Stimulated activated CD4-positive, alpha-beta T cell treated with anti-CD3 and anti-CD28 coated beads, Interleukin-2, amount 100 ng/mL, for 24 hours (primary cell): ENCODE results near the gene FRAT2.
A peak's percentile ranks its signal among the peaks of the same experiment; 100 is the strongest.
"Not testable (repeated sequence)": the region's sequence is repeated elsewhere in the genome, so short reads cannot be mapped to it uniquely, and the experiment has no call there.

ENCODE experiments used
- DNase-seq, 2 donors: peaks; one replicate each; pipeline ENCODE4 v3.0.0-alpha.2; 2020

FRAT2 gene

DNA sequence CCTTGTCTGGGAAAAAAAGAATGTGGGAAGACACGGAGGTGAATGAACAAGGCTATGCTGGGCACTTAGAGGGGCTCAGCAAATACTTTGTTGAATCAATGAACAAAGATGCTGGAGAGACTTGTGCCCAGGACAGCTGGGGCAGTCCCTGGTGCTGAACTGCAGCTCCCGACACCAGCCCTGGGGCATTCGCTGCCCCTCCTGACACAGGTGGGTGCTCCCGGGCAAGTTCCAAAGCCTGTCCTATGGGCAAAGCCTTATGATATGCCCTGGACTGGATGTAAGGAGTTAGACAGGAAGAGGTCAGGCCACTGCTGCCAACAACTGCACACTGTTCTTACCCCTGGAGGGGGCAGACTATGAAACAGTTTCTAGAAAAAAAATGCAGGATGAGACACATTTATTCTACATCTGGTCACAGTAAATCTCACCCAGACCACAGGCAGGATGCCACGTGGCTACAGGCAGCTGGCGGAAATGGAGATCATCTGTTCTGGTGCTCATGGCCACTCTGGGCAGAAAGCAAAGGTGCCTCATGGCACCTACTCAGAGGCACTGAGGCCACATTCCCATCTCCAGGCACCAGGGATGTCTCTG lies 21.9 kb upstream of the FRAT2 start:
- no peak for DNase-seq

DNA sequence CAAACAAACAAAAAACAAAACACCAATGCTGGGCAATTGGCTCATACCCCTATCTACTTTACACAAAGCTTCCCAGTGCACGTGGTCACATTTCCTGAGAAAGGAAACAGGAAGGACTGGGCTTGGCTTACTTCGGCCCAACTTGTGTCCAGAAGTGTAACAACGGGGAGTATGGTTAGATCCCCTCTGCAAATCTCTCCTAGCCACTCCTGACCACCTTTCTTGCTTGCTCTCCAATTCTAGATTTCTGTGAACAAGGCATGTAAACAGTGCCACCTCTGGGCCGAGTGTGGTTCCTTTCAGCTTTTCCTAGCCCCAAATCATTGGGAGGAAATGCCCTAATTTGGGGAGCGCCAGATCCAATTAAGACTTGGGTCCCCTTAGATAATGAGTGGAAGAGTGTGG lies 21.0 kb upstream of the FRAT2 start:
- no peak for DNase-seq

DNA sequence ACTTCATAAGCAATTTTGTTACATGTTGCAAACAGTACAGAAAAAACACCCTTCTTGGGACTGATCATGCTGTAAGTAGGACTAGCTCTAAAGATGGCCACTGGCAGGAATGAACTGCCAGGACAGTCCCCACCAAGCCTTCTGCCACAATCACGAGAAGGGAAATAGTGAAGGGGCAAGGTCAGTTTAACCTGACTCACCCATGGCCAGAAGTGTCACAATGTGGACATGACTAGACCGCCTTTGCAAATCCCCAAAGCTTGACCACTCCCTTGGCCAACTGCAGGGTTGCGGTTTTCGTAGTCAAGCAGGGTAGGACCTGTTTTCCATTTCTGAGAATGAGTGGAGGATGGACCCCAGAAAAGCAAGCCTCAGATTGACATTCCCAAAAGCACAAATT lies 19.4 kb upstream of the FRAT2 start:
- DNase-seq = no peak

DNA sequence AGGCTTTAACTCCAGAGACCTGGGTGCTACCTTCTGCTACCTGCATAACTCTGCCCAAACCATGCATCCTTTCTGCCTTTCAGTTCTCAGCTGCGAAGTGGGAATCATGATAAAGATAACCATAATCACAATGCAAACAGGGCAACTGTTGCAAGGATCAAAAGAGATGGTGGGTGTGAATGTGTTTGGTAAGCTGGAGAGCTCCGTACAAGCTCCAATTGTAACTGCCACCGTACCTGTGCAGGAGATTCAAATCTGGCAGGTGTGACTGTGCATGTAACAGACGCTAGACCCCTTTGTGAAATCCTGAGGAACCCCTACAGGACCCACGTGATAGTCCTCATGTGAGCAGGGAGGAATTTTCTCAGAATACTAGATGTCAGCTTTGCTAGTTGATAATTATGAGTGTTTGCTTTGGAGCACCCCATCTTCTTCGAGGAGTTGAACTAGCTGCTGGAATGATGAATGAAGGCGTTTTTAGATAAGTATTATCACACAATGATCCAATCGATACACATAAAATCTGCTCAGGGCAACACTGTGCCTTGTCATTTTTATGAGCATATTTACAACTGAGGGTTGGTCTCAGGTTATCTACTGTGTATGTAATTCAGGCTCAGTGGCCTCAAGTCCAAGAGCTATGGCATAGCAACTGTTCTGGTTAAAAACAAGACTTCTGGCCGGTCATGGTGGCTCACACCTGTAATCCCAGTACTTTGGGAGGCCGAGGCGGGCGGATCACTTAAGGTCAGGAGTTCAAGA lies 15.4 kb upstream of the FRAT2 start:
- no peak for DNase-seq

DNA sequence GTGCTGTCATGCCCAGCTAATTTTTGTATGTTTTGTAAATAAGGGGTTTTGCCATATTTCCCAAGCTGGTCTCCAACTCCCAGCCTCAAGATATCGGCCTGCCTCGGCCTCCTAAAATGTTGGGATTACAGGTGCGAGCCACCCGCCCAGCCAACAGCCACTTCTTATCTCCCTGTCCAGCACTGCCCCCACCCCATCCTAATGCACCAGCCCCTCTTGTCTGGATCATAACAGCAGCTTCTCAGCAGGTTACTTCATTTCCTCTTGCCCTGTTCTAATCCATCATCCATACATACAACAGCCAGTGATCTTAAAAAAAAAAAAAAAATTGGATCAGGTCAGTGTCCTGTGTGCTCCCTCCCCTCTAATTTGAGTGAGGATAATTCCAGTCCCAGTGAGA lies 12.8 kb upstream of the FRAT2 start:
- DNase-seq = no peak

DNA sequence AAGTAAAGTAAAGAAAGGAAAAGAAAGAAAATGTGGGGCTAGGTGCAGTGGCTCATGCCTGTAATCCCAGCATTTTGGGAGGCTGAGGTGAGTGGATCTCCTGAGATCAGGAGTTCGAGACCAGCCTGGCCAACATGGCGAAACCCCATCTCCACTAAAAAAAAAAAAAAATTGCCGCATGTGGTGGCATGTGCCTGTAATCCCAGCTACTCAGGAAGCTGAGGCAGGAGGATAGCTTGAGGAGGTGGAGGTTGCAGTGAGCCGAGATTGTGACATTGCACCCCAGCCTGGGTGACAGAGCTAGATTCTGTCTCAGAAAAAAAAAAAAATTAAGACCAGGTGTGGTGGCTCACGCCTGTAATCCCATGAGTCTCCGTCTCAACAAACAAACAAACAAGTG lies 9.1 kb upstream of the FRAT2 start:
- not testable (repeated sequence) for DNase-seq

DNA sequence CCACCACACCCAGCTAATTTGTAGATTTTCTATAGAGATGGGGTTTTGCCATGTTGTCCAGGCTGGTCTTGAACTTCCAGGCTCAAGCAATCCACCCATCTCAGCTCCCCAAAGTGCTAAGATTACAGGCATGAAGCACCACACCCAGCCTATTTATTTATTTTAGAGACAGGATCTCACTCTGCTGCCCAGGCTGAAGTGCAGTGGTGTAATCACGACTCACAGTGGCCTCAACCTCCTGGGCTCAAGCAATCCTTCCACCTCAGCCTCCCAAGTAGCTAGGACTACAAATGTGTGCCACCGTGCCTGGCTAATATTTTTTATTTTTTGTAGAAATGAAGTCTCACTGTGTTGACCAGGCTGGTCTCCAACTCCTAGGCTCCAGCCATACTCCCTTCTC lies 6.9 kb upstream of the FRAT2 start:
- no peak for DNase-seq

DNA sequence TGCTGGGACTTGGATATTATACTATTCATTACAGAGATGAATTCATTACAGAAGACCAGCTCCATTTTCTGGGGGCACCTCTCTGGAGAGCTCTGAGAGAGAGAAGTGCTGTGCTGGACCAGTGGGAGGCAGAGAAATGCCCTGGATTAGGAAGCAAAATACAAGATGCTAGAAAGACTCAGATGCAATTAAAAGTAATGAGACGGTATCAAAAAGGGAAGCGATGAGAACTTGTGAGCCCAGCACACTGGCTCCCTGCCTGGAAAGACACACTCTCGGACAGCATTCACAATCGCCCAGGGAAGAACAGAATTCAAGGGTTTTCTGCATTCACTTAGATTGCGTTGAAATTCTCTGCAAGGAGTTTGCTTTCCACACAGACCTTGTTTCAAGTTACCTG lies 3.5 kb upstream of the FRAT2 start:
- no peak for DNase-seq

DNA sequence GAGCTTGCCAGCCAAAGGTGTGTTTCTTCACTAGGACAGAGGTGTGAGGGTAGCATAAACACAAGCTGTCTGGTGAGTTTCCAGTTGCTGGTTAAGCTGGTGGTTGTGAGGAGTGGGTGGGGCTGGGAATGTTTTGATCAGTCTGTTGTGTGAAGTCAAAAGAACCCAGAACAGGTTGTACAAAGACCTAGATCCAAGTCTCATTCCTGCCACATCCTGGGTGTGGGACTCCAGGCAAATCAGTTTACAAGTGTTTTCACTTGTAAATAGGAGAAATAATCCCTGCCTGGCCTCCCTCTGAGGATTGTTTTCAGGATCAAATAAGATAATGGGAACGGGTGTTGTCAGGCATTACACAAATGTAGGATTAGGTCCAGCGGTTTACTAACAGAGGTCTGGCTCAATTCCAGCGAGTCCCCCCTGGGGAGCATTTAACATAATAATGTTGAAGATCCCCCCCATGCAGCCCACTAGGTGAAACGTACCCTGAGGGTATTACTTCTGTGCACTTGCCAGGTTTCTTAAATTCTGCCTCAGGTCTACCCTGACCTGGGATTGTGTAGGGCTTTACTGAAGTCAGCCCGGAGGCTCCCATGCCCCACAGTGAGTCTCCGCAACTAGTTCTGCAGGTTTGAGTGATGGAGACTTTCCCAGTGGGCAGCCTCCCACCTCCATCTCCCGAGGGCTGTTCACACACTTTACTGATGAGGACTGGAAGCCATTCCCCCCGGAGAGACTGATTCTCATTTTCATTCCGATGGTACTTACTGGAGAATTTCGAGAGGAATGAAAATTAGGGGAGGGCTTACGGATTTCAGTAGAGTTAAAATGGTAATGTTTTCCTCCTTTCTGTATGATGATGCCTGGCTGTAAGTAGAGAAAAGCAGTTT lies 2.7 kb upstream of the FRAT2 start:
- no peak for DNase-seq

DNA sequence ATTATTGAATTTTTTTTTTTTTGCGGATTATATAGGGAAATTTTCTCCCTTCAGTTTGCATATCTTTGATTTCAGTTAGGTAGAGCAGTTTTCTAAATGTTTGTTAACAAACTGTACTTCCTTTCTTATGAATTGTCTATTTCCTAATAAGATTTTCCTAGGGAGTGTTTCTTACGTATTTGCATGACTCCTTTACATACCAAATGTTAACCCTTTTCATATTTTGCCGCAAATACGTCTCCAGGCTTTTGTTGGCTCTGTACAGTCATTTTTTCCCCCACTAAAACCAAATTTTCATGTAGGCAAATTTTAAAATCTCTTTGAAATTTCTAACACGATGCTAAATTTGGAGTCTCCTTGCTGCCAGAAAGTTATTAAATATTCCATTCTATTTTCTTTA lies 1.9 kb upstream of the FRAT2 start:
- DNase-seq = no peak

DNA sequence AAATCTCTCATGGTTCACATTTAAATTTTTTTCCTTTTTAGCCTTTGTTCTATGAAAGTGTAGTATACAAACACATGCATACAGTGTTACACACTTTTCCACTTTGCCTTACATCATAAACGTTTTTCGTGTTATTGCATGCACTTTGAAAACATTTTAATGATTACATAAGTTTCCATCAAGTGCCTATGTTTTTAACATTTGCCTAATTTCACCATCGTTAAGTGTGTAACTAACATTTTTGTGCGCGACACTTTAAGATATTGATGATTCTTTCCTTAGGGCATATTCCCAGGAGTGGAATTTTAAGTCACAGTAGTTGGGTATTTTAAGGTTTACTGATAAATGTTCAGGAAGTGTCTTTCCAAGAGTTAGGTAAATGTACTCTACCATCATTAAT lies 1.5 kb upstream of the FRAT2 start:
- DNase-seq = no peak

DNA sequence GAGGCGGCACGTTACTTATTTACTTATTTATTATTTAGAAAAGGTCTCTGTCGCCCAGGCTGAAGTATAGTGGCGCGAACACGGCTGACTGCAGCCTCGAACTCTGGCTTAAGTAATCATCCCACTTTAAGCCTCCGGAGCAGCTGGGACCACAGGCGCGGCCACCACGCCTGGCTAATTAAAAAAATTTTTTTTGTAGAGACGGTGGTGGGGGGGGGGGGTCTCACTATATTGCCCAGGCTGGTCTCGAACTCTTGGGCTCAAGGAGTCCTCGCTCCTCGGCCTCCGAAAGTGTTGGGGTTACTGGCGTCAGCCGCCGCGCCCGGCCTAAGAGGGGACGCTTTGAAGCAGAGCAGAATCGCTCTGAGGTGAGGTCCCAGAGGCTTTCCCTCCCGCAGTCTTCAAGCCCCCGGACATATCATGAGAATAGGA lies 675 bp upstream of the FRAT2 start:
- DNase-seq = peak in 1 of 2 donors; percentile 21

DNA sequence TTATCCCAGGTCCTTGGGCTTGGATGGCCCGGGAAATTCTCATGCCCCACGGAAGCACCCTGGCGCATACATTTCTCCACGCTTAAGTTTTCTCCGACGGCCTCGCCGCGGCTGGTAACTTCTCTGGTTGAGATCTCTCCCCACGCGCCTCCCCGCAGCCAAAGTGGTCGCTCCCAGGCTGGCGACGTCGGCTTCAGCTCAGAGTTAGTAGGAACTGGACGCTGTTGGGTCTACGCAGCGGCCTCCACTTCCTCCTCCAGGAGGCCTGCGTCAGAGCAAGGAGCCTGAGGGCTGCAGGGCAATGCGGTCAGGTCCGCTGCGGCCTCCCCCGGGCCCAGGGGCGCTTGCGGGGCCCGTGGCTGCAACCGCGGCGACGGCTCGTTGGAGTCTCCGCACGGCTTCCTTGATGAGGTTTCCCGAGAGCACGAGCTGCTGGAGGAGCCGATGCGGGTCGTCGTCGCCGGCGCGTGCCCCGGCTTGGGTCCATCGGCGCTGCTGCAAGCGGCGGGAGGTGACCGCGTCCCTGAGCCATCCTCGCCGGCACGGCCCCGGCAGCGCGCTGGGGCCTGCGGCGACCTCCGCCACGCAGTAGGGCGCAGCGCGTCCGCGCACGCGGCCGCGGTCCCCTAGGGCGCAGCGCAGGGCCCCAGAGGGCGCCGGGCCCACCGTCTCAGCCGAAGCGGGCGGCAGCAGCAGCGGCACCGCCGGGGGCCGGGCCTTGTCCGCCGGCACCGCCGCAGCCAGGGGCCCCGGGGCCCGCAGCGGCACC lies 744 bp downstream of the FRAT2 start:
- DNase-seq = peak; percentile 41 to 52

DNA sequence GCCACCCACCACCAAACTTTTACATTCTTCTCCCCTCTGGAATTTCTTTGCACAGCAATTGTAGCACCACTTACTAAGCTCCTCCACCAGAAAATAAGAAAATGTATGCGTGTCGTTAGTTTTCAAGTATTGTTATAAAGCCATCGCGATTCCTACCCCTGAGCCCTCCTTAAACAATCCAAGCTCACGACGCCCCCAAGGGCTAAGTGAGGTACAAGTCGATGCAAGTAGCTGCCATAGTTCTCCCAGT lies 1.3 kb downstream of the FRAT2 start:
- no peak for DNase-seq

DNA sequence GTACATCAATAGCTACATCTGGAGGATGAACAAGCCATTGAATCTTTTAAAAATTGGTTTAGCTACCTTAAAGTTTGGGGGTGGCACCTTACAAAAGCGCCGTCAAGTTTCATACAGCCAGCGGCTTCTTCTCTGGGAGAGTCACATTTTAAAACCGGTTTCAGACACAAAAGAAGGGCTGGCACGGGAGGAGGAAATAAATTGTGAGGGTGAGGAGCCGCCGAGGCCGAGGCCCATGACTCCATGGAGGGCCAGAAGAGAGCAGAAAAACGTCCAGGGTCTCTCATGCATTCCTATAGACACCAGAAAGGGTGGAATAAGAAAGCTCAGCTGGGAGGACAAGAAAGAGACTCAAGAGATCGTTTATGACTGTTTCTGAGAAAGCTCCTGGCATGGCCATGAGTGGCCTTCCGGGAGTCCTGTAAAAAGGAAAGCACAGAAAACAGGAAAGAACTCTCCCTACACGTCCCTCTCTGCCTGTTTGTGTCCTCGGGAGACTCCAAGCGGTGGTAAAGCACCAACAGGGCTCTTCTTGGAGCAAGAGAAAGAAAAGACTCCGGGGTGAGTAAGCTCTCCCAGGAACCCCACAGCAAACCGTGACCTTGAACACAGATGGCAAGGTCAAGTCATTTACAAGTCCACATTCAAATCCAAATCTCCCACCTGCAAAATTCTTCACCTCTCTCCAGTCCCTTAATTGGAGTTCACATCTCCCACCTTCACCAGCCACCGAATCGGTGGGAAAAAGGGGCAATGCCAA lies 1.8 kb downstream of the FRAT2 start:
- DNase-seq = no peak

DNA sequence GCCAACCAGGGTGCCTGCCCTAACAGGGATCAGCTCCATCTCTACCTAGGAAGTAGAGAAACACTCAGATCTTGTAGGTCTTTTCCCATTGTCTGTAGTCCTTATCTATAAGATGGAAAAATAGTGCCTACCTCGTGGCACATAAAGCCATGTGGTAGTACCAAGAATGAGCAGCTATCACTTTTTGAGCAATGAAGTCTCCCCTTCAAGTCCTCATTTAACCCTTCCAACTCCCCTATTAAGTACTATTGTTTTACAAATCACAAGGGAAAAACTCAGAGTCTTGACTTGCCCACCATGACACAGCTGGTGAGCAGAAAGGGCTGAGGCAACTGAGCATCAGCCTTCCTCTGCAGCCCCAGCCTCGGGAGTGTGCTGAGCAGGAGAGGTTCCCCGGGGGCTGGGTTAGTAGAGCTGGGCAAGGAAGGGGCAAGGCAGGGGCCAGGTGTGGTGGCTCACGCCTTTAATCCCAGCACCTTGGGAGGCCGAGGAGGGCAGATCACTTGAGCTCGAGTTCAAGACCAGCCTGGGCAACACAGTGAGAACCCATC lies 3.3 kb downstream of the FRAT2 start:
- DNase-seq = no peak

DNA sequence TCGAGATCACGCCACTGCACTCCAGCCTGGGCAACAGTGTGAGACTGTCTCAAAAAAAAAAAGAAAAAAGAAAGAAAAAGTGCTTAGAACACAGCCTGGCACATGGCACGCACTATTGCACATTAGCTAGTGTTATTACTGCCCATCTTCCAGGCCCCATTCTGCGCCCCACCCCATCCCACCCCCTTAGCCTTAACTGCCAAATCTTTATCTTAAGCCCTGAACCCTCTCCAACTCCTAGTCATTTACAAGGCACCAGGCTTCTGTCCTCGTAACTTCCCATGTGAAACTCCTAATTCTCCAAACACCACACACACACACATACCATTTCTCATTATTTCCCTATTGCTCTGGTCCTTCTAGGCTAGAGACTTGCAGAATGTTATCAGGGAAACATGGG lies 4.8 kb downstream of the FRAT2 start:
- no peak for DNase-seq

DNA sequence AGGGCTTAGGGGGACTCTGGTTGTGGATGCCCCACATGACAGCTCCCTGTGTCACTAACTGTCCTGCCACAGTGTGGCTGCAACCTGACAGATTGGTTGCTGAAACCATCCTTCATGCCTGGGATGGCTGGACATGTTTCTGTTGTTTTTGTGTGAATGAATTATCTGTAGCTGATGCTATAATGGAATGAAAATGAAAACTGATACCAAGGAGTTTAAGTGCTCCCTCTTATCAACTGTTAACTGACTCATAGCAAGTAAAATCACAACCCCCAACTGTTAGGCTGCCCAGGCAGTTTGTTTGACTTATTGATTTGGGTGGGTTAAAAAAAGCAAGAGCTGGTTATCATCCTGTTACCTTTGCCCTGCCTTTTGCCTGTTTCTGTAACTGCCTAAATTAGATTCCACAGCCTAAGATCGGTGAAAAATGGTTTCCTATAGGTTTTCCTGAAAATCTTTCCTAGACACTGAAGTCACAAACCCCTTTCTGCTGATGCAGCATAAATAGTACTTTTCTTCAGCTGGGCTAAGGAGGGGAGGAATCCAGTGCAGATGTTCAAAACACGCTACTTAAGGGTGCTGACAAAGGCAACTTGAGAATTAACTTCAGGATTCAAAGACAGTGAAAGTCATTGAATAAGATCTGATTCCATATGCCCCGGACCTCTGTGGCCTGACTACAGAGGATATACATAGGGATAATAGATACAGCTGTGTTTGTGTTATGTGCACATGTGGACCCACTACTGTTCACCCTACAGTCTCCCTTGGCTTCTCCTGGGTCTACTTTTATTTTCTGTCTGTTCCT lies 5.7 kb downstream of the FRAT2 start:
- DNase-seq = no peak

DNA sequence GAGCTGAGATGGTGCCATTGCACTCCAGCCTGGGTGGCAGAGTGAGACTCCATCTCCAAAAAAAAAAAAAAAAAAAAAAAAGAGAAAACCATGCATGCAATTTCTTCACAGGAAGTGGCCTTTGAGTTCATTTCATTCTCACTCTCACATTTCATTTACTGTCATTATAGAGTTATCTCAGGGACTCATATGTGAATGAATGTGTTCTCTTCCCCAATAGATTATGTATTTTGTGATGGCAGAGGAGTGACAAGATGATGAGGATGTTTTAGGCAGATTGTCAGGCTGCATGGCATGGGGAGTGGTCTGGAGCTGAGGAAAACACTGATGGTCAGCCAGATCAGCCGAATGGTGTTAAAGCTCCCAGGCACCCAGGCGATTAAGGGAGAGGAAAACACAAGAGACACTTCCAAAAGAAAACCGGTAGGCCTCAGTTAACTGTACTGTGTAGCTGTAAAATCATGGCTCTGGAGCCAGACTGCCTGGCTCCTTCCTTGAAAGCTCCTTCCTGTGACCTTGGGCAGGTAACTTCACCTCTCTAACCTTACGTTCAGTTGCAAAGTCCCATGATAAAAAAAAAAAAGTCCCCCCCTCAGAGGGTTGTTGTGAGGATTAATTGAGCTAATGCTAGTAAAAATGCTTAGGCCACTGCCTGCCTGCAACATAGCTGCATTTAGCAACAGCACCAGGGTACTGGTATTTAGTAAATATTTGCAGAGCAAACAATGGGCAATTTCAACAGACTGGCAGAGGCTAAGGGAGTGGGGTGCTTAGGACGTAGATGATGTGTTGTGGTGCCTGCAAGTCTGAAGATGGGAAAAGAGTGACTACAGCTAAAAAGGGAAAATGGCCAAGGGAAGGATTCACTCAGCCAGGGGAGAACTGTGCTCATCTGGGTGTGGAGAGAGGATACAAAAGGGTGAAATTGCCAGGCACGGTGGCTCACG lies 6.9 kb downstream of the FRAT2 start:
- no peak for DNase-seq

DNA sequence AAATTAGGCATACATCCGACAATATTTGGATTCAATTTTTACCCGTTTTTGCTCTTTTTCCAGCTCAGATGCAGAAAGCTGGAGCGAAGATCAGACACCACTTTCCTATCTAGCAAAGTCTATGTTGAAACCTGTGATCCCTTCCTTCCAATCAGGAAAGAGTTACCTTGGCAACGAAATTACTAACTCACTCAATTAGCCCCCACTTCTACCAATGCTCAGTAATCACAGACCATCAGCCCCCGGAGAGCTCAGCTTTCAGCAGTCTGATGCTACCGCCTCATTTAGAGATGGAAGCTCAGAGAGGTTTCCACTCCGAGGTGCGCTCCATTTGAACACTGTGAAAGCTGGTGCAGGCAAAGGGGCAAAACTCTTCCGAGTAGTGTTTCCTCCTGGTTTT lies 8.8 kb downstream of the FRAT2 start:
- no peak for DNase-seq
